Karpas-422 (cell line): ENCODE results near the gene SHC3. TPM values are rescaled to one million over a fixed set of nuclear protein-coding genes. Genes with fewer than 3 reads are reported as not detected.
"Not testable (repeated sequence)": the region's sequence is repeated elsewhere in the genome, so short reads cannot be mapped to it uniquely, and the experiment has no call there.

Source experiments
- DNase-seq: peaks from one replicate; pipeline ENCODE4 v3.0.0-alpha.2; 2015
- H2AFZ ChIP-seq: fragments of 200-600 bp; sonication (generic); 2 replicates; pipeline ENCODE4 v1.6.1; 2014; ENCODE audit warnings: antibody characterized with exemption, low read length, mixed read lengths
- H3K27ac ChIP-seq: fragments of 200-600 bp; sonication (generic); 2 replicates; pipeline ENCODE4 v1.5.1; 2014; ENCODE audit warnings: mild to moderate bottlenecking, low read length, moderate library complexity
- H3K27me3 ChIP-seq: fragments of 200-600 bp; sonication (generic); 2 replicates; pipeline ENCODE4 v1.6.1; 2014; ENCODE audit warnings: low read length, mixed read lengths
- H3K36me3 ChIP-seq: fragments of 200-600 bp; sonication (generic); 2 replicates; pipeline ENCODE4 v1.6.1; 2014; ENCODE audit warnings: low read length, mixed read lengths; ENCODE audit not compliant: insufficient read depth
- H3K4me1 ChIP-seq: fragments of 200-600 bp; sonication (generic); 2 replicates; pipeline ENCODE4 v1.6.1; 2014; ENCODE audit warnings: mild to moderate bottlenecking, low read length, mixed read lengths
- H3K4me2 ChIP-seq: fragments of 200-600 bp; sonication (generic); 2 replicates; pipeline ENCODE4 v1.6.1; 2014; ENCODE audit warnings: low read length, low read depth, mild to moderate bottlenecking; ENCODE audit not compliant: poor library complexity, severe bottlenecking
- H3K4me3 ChIP-seq: fragments of 200-600 bp; sonication (generic); 2 replicates; pipeline ENCODE4 v1.5.1; 2014; ENCODE audit warnings: mild to moderate bottlenecking, antibody characterized with exemption, low read length, mixed read lengths
- H3K79me2 ChIP-seq: fragments of 200-600 bp; sonication (generic); 2 replicates; pipeline ENCODE4 v1.6.1; 2014; ENCODE audit warnings: mild to moderate bottlenecking, low read length, mixed read lengths
- H3K9ac ChIP-seq: fragments of 200-600 bp; sonication (generic); 2 replicates; pipeline ENCODE4 v1.6.0; 2014; ENCODE audit warnings: low read length
- H3K9me2 ChIP-seq: fragments of 200-600 bp; sonication (generic), shearing (Covaris generic); replicated peaks from 2 replicates; pipeline ENCODE4 v1.6.0; 2014; ENCODE audit warnings: mild to moderate bottlenecking, low read length, moderate library complexity; ENCODE audit not compliant: insufficient read depth
- H3K9me3 ChIP-seq: fragments of 300-700, 200-600 bp; sonication (generic); 2 replicates; pipeline ENCODE4 v1.6.1; 2014; ENCODE audit warnings: low read length, mixed read lengths
- H4K20me1 ChIP-seq: fragments of 200-600 bp; sonication (generic); 2 replicates; pipeline ENCODE4 v1.6.1; 2014; ENCODE audit warnings: mild to moderate bottlenecking, antibody characterized with exemption, low read length, low read depth; ENCODE audit not compliant: insufficient read depth
- total RNA-seq: library from RNA; depleted of rRNA; stranded (reverse); fragments of >200 nt; shearing (Covaris generic); gene quantifications from 2 replicates; pipeline ENCODE4 v1.2.3, GENCODE V29; 2014; ENCODE audit warnings: low replicate concordance

Gene SHC3
- total RNA-seq, 1 experiment from 2014 or later: not detected

- Histone ChIP-seq H3K9ac (peak overlapping the region; percentile 56), H3K9me3 (no peaks in the 10 kb centered on the region), H3K36me3 (no peaks in the 10 kb centered on the region), H3K4me1 (peaks cover 56% of the 10 kb centered on the region), H3K4me3 (peak overlapping the region; percentile 39; the same call in 1 of the 2 replicates), H3K9me2 (no peaks in the 10 kb centered on the region), H3K27ac (peak overlapping the region; percentile 92), H2AFZ (0 out of 2 replicates have a peak overlapping the region, but pooled peaks have one; percentile 23), H4K20me1 (no peaks in the 10 kb centered on the region), H3K79me2 (no peaks in the 10 kb centered on the region), H3K27me3 (no peaks in the 10 kb centered on the region), H3K4me2 (peak overlapping the region; percentile 59)
- DNase-seq: peak; percentile 64
These were observed 39.7 kb upstream of the SHC3 start for GRCh38 chr9:89218040-89218928.

DNA sequence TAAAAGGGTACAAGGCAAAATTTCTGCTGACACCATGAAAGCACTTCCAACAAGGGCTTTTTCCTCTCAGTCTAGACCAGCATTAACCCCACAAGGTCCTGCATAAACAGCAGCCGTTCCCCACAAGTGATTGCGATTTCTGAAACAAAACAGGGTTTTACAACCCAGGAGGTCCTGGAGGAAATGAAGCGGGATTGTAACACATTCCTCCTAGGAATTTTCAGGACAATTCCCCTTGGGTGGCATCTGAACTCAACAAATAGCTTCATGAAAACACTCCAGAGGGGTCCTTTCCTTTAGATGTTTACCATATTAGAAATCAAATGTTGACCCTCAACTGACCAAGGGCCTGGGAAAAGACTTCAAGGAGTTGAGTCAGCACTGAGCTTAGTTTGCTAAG is 36.7 kb upstream of the SHC3 start:
- H2AFZ ChIP-seq: no peak overlapping the region

DNA sequence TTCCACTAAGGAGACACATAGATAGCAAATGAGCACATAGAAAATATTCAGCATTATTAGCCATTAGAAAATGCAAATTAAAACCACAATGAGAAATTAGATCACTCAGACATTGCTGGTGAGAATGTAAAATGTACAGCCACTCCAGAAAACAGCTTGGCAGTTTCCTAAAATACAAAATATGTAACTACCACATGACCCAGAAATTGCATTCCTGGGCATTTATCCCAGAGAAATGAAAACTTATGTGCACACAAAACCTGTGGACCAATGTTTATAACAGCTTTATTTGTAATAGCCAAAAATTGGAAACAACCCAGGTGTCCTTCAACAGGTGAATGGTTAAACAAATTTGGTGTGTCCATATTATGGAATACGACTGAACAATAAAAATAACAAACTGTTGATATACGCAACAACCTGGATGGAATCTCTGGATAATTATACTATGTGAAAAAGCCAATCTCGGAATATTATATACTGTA is 34.8 kb upstream of the SHC3 start:
- H2AFZ ChIP-seq: no peak overlapping the region
- H3K4me1 ChIP-seq: peaks cover 11% of the 10 kb centered on the region
- H3K9me3 ChIP-seq: no peaks in the 10 kb centered on the region
- no peaks in the 10 kb centered on the region for H3K27me3 ChIP-seq
- no peaks in the 10 kb centered on the region for H3K36me3 ChIP-seq
- DNase-seq: no peak
- no peak overlapping the region for H3K4me2 ChIP-seq
- H3K4me3 ChIP-seq: no peak overlapping the region
- H3K79me2 ChIP-seq: no peaks in the 10 kb centered on the region
- no peaks in the 10 kb centered on the region for H3K9me2 ChIP-seq
- no peak overlapping the region for H3K9ac ChIP-seq
- H4K20me1 ChIP-seq: no peaks in the 10 kb centered on the region
- no peak overlapping the region for H3K27ac ChIP-seq

More for the DNA sequence above, 36.7 kb upstream of the SHC3 start:
- Histone ChIP-seq H3K4me3 (no peak overlapping the region), H4K20me1 (no peaks in the 10 kb centered on the region), H3K36me3 (no peaks in the 10 kb centered on the region), H3K27ac (no peak overlapping the region), H3K27me3 (no peaks in the 10 kb centered on the region), H3K4me2 (no peak overlapping the region), H3K9me2 (no peaks in the 10 kb centered on the region), H3K4me1 (peaks cover 30% of the 10 kb centered on the region), H3K9me3 (no peaks in the 10 kb centered on the region), H3K9ac (no peak overlapping the region), H3K79me2 (no peaks in the 10 kb centered on the region)
- DNase-seq: no peak

DNA sequence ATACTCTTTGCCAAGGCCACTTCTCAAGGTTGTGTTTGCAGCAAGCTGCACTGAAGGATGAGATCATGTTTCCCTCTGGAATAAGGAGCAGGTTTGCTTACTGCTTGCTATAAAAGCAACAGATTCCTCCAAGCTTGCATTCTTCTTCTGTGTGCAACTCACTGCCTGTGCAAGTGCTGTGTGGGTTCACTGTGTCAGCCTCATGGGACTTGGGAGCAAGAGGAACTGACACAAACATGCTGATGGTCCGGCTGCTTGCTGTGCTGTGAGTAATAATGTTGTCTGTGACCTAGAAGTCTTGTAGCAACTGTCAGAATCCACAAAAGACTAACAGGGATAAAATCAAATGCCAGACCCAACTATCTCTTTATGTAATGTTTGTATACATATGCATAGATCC is 33.6 kb upstream of the SHC3 start:
- no peaks in the 10 kb centered on the region for H3K36me3 ChIP-seq
- no peaks in the 10 kb centered on the region for H3K27me3 ChIP-seq
- no peak overlapping the region for H3K27ac ChIP-seq
- H3K4me1 ChIP-seq: peaks cover 4% of the 10 kb centered on the region
- no peak overlapping the region for H3K9ac ChIP-seq
- H3K4me2 ChIP-seq: no peak overlapping the region
- DNase-seq: no peak
- no peaks in the 10 kb centered on the region for H3K9me3 ChIP-seq
- H2AFZ ChIP-seq: no peak overlapping the region
- no peak overlapping the region for H3K4me3 ChIP-seq
- no peaks in the 10 kb centered on the region for H4K20me1 ChIP-seq
- no peaks in the 10 kb centered on the region for H3K79me2 ChIP-seq
- no peaks in the 10 kb centered on the region for H3K9me2 ChIP-seq

- H3K36me3 ChIP-seq, H2AFZ ChIP-seq: not testable (repeated sequence)
These were observed 30.7 kb upstream of the SHC3 start for GRCh38 chr9:89209311-89209710.

GRCh38 chr9:89207026-89207425 is 28.4 kb upstream of the SHC3 start:
- DNase-seq: no peak
- no peaks in the 10 kb centered on the region for H3K9me2 ChIP-seq
- H3K9me3 ChIP-seq: no peaks in the 10 kb centered on the region
- no peak overlapping the region for H3K4me3 ChIP-seq
- peak overlapping the region; percentile 21; the same call in 1 of the 2 replicates for H2AFZ ChIP-seq
- H3K4me1 ChIP-seq: peaks cover 9% of the 10 kb centered on the region
- H3K79me2 ChIP-seq: no peaks in the 10 kb centered on the region
- no peak overlapping the region for H3K9ac ChIP-seq
- no peak overlapping the region for H3K27ac ChIP-seq
- no peaks in the 10 kb centered on the region for H4K20me1 ChIP-seq
- no peaks in the 10 kb centered on the region for H3K36me3 ChIP-seq
- no peaks in the 10 kb centered on the region for H3K27me3 ChIP-seq
- no peak overlapping the region for H3K4me2 ChIP-seq

More at GRCh38 chr9:89209311-89209710, 30.7 kb upstream of the SHC3 start:
- peaks cover 13% of the 10 kb centered on the region for H3K4me1 ChIP-seq
- H3K4me2 ChIP-seq, H3K9me2 ChIP-seq, H3K79me2 ChIP-seq, H3K27me3 ChIP-seq, DNase-seq, H3K27ac ChIP-seq, H3K9me3 ChIP-seq, H3K4me3 ChIP-seq, H4K20me1 ChIP-seq, H3K9ac ChIP-seq: not testable (repeated sequence)

DNA sequence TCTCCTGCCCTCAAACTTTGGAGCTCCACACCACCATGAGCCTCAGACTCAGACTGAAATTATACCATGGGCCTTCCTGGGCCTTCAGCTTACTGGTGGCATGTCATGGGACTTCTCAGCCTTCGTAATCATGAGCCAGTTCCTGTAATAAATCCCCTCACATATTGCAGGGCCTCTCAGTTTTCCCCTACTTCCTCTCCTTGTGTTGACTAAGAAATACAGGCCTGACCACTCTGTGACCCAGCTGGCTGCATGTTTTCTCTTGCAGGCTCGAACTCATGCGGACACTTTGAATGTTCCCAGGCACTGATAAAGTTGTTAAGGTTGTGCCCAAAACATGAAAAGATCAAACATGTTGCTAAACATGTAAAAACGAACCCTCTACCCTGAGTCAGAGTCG is 26.2 kb upstream of the SHC3 start:
- H4K20me1 ChIP-seq: no peaks in the 10 kb centered on the region
- H2AFZ ChIP-seq: no peak overlapping the region
- no peak overlapping the region for H3K9ac ChIP-seq
- no peaks in the 10 kb centered on the region for H3K9me2 ChIP-seq
- H3K79me2 ChIP-seq: no peaks in the 10 kb centered on the region
- H3K9me3 ChIP-seq: no peaks in the 10 kb centered on the region
- no peak for DNase-seq
- no peaks in the 10 kb centered on the region for H3K27me3 ChIP-seq
- H3K27ac ChIP-seq: no peak overlapping the region
- peaks cover 9% of the 10 kb centered on the region for H3K4me1 ChIP-seq
- H3K4me3 ChIP-seq: no peak overlapping the region
- H3K36me3 ChIP-seq: no peaks in the 10 kb centered on the region
- H3K4me2 ChIP-seq: no peak overlapping the region

- H3K27ac ChIP-seq: no peak overlapping the region
- no peak for DNase-seq
- no peaks in the 10 kb centered on the region for H3K36me3 ChIP-seq
- no peak overlapping the region for H3K4me2 ChIP-seq
- no peaks in the 10 kb centered on the region for H3K9me3 ChIP-seq
- H2AFZ ChIP-seq: no peak overlapping the region
- H3K79me2 ChIP-seq: no peaks in the 10 kb centered on the region
- H3K27me3 ChIP-seq: no peaks in the 10 kb centered on the region
- no peak overlapping the region for H3K9ac ChIP-seq
- no peak overlapping the region for H3K4me3 ChIP-seq
- H3K4me1 ChIP-seq: no peaks in the 10 kb centered on the region
- no peaks in the 10 kb centered on the region for H3K9me2 ChIP-seq
- no peaks in the 10 kb centered on the region for H4K20me1 ChIP-seq
These were observed 16.6 kb upstream of the SHC3 start for GRCh38 chr9:89195131-89195797.
